Measurements from ENCODE around the gene RPS16. TPM values are rescaled to one million over a fixed set of nuclear protein-coding genes. Genes with fewer than 3 reads are reported as not detected.
A peak's percentile ranks its signal among the peaks of the same experiment; 100 is the strongest.

The RPS16 gene
- total RNA-seq, 4 donors from 2014 or later: 1,066 to 1,636 (median 1,467) TPM

- H3K4me3 ChIP-seq: peak overlapping the region in 1 of 4 donors; percentile 90
- TF ChIP-seq POLR2A (IDR thresholded peaks at IDR 0.05): no peak
- TF ChIP-seq, protein P1, sequence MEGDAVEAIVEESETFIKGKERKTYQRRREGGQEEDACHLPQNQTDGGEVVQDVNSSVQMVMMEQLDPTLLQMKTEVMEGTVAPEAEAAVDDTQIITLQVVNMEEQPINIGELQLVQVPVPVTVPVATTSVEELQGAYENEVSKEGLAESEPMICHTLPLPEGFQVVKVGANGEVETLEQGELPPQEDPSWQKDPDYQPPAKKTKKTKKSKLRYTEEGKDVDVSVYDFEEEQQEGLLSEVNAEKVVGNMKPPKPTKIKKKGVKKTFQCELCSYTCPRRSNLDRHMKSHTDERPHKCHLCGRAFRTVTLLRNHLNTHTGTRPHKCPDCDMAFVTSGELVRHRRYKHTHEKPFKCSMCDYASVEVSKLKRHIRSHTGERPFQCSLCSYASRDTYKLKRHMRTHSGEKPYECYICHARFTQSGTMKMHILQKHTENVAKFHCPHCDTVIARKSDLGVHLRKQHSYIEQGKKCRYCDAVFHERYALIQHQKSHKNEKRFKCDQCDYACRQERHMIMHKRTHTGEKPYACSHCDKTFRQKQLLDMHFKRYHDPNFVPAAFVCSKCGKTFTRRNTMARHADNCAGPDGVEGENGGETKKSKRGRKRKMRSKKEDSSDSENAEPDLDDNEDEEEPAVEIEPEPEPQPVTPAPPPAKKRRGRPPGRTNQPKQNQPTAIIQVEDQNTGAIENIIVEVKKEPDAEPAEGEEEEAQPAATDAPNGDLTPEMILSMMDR (IDR thresholded peaks at IDR 0.05 in 4 of 5, conservative IDR thresholded peaks at IDR 0.05 in 1 of 5): no peak
- DNase-seq: no peak
- ATAC-seq: no peak
- no peaks in the 10 kb centered on the region for H3K9me3 ChIP-seq
- no peaks in the 10 kb centered on the region for H3K27me3 ChIP-seq
- H3K4me1 ChIP-seq: peaks cover 13% of the 10 kb centered on the region in 2 donors
- H3K36me3 ChIP-seq: no peaks in the 10 kb centered on the region
- peak overlapping the region in 2 of 4 donors; percentile 98 to 100 for H3K27ac ChIP-seq
- in situ Hi-C loops (cut with MboI; ENCODE audit: low sequenced_read_pairs in 4 of 4): no loop called here
- intact Hi-C loops (cut with DNase I; ENCODE audit: low total_unique reads): loop anchor here (10.0 kb wide), 1 partner anchor 419 kb away; the partner anchor contains the start of gene DYRK1B
Measured at GRCh38 chr19:39415111-39416046, 20.4 kb downstream of the RPS16 start.

- intact Hi-C loops (cut with DNase I; ENCODE audit: low total_unique reads) (loop anchor here (2.0 to 10.0 kb wide), 4 partner anchors 21 to 562 kb away; partner anchors contain the start of genes DYRK1B, RPS16 and SUPT5H), in situ Hi-C loops (cut with MboI; ENCODE audit: low sequenced_read_pairs in 4 of 4) (no loop called here)
- DNase-seq (no peak), ATAC-seq (no peak)
- H3K4me1 ChIP-seq: peaks cover 15 to 19% of the 10 kb centered on the region in 2 donors
- peak overlapping the region; percentile 79 to 100 (median 99) for H3K27ac ChIP-seq
- TF ChIP-seq POLR2A (IDR thresholded peaks at IDR 0.05): no peak
- TF ChIP-seq, protein P1 (IDR thresholded peaks at IDR 0.05 in 4 of 5, conservative IDR thresholded peaks at IDR 0.05 in 1 of 5): no peak
- H3K9me3 ChIP-seq: no peaks in the 10 kb centered on the region
- no peaks in the 10 kb centered on the region for H3K36me3 ChIP-seq
- no peaks in the 10 kb centered on the region for H3K27me3 ChIP-seq
- H3K4me3 ChIP-seq: peak overlapping the region; percentile 81 to 99 (median 94)
Measured at GRCh38 chr19:39413911-39414608, 21.7 kb downstream of the RPS16 start.

DNA sequence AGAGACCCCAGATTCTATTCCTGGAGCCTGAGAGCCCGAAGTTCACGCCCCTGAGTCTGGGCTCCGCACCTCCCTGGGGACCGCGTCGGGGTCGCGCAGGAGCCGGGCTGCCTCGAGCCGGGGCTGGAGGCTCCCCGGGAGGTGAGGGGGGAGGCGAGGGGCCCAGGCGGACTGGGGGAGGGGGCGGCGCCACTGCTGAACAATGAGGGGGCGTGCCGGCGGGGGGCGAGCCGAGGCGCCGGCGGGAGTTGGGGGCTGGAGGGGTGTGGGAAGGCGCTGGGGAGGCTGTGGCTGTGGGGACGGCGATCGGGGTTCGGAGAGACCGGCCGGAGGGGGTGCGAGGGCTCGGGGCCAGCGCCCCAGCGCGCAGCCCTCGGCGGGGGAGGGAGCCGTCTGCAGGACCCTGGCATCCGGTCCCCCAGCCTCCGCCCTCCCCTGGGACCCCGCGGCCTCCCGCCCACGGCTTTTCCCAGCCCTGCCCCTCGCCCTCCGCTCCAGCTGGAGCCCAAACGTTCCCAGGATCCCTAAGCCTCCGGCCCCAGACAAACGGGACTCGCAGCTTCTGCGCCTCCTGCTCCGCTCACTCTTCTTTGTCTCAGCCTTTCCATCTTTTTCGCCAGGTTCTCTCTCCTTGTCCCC is 22.4 kb downstream of the RPS16 start:
- Histone ChIP-seq H3K27ac (peak overlapping the region; percentile 79 to 100 (median 99)), H3K36me3 (peaks cover 3 to 6% of the 10 kb centered on the region in 2 donors), H3K4me3 (peak overlapping the region; percentile 81 to 99 (median 94)), H3K27me3 (no peaks in the 10 kb centered on the region), H3K9me3 (no peaks in the 10 kb centered on the region), H3K4me1 (peaks cover 15 to 19% of the 10 kb centered on the region in 2 donors)
- TF ChIP-seq, protein P1 (IDR thresholded peaks at IDR 0.05 in 4 of 5, conservative IDR thresholded peaks at IDR 0.05 in 1 of 5): no peak
- TF ChIP-seq POLR2A (IDR thresholded peaks at IDR 0.05): no peak
- no peak for DNase-seq
- intact Hi-C loops (cut with DNase I; ENCODE audit: low total_unique reads): loop anchor here (2.0 to 10.0 kb wide), 4 partner anchors 21 to 561 kb away; partner anchors contain the start of genes DYRK1B, RPS16 and SUPT5H
- in situ Hi-C loops (cut with MboI; ENCODE audit: low sequenced_read_pairs in 4 of 4): no loop called here
- no peak for ATAC-seq

- ATAC-seq (no peak), DNase-seq (no peak)
- peaks cover 15 to 19% of the 10 kb centered on the region in 2 donors for H3K4me1 ChIP-seq
- no peak for TF ChIP-seq POLR2A (IDR thresholded peaks at IDR 0.05)
- TF ChIP-seq, protein P1 (IDR thresholded peaks at IDR 0.05 in 4 of 5, conservative IDR thresholded peaks at IDR 0.05 in 1 of 5): peak in 4 of 5 experiments; percentile 4 to 33 (median 14)
- intact Hi-C loops (cut with DNase I; ENCODE audit: low total_unique reads): loop anchor here (1.0 to 10.0 kb wide), 6 partner anchors 16 to 561 kb away; partner anchors contain the start of genes DYRK1B, RPS16, SAMD4B and SUPT5H
- H3K4me3 ChIP-seq: peak overlapping the region; percentile 81 to 99 (median 94)
- peaks cover 6 to 12% of the 10 kb centered on the region in 2 donors for H3K36me3 ChIP-seq
- no peaks in the 10 kb centered on the region for H3K27me3 ChIP-seq
- peak overlapping the region; percentile 79 to 100 (median 99) for H3K27ac ChIP-seq
- in situ Hi-C loops (cut with MboI; ENCODE audit: low sequenced_read_pairs in 4 of 4): no loop called here
- H3K9me3 ChIP-seq: no peaks in the 10 kb centered on the region
Measured at GRCh38 chr19:39412867-39413271, 22.9 kb downstream of the RPS16 start.

All from gastrocnemius medialis (tissue), 4 donors.